Neural cell (in vitro differentiated cells): ENCODE results near the gene TBC1D2.

Experiments
- EP300 ChIP-seq: fragments of 450-650 bp; conservative IDR thresholded peaks from 2 replicates; pipeline ENCODE4 v1.6.1; 2014; ENCODE audit warnings: antibody characterized with exemption, mild to moderate bottlenecking, moderate library complexity; ENCODE audit not compliant: poor library complexity, severe bottlenecking
- EZH2 ChIP-seq: fragments of 200-600, 300-800 bp; shearing (Covaris generic), sonication (generic); IDR thresholded peaks from 2 replicates; pipeline ENCODE4 v1.6.1; 2014; ENCODE audit warnings: antibody characterized with exemption, low read length, borderline replicate concordance, mild to moderate bottlenecking; ENCODE audit not compliant: insufficient read depth, poor library complexity, severe bottlenecking
- MXI1 ChIP-seq: fragments of 450-650 bp; conservative IDR thresholded peaks from 2 replicates; pipeline ENCODE4 v1.6.1; 2014; ENCODE audit warnings: antibody characterized with exemption, mild to moderate bottlenecking; ENCODE audit not compliant: poor library complexity, severe bottlenecking
- POLR2AphosphoS5 ChIP-seq: IDR thresholded peaks from 2 replicates; pipeline ENCODE4 v1.6.1; 2012
- RAD21 ChIP-seq: fragments of 450-650 bp; conservative IDR thresholded peaks from 2 replicates; pipeline ENCODE4 v1.6.1; 2014; ENCODE audit warnings: antibody characterized with exemption, mild to moderate bottlenecking, moderate library complexity
- SMC3 ChIP-seq: fragments of 450-650 bp; conservative IDR thresholded peaks from 2 replicates; pipeline ENCODE4 v1.6.1; 2014; ENCODE audit warnings: antibody characterized with exemption, mild to moderate bottlenecking, moderate library complexity; ENCODE audit not compliant: poor library complexity
- TAF1 ChIP-seq: IDR thresholded peaks from 2 replicates; pipeline ENCODE4 v1.6.1; 2012; ENCODE audit warnings: low read depth
- TF ChIP-seq, protein P1 (sequence below): IDR thresholded peaks from 2 replicates; pipeline ENCODE4 v1.6.1; 2012; ENCODE audit warnings: borderline replicate concordance
- TF ChIP-seq, protein P2 (sequence below): fragments of 450-650 bp; IDR thresholded peaks from 2 replicates; pipeline ENCODE4 v1.5.1; 2014; ENCODE audit warnings: antibody characterized with exemption, mild to moderate bottlenecking, moderate library complexity; ENCODE audit not compliant: poor library complexity, severe bottlenecking

GRCh38 chr9:98158071-98158831, 97.2 kb downstream of the TBC1D2 start:
- TF ChIP-seq, protein P1, sequence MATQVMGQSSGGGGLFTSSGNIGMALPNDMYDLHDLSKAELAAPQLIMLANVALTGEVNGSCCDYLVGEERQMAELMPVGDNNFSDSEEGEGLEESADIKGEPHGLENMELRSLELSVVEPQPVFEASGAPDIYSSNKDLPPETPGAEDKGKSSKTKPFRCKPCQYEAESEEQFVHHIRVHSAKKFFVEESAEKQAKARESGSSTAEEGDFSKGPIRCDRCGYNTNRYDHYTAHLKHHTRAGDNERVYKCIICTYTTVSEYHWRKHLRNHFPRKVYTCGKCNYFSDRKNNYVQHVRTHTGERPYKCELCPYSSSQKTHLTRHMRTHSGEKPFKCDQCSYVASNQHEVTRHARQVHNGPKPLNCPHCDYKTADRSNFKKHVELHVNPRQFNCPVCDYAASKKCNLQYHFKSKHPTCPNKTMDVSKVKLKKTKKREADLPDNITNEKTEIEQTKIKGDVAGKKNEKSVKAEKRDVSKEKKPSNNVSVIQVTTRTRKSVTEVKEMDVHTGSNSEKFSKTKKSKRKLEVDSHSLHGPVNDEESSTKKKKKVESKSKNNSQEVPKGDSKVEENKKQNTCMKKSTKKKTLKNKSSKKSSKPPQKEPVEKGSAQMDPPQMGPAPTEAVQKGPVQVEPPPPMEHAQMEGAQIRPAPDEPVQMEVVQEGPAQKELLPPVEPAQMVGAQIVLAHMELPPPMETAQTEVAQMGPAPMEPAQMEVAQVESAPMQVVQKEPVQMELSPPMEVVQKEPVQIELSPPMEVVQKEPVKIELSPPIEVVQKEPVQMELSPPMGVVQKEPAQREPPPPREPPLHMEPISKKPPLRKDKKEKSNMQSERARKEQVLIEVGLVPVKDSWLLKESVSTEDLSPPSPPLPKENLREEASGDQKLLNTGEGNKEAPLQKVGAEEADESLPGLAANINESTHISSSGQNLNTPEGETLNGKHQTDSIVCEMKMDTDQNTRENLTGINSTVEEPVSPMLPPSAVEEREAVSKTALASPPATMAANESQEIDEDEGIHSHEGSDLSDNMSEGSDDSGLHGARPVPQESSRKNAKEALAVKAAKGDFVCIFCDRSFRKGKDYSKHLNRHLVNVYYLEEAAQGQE = no peak
- TF ChIP-seq EP300 (no peak), RAD21 (no peak), POLR2AphosphoS5 (no peak), EZH2 (no peak), MXI1 (no peak), TAF1 (no peak), SMC3 (no peak)
- TF ChIP-seq, protein P2, sequence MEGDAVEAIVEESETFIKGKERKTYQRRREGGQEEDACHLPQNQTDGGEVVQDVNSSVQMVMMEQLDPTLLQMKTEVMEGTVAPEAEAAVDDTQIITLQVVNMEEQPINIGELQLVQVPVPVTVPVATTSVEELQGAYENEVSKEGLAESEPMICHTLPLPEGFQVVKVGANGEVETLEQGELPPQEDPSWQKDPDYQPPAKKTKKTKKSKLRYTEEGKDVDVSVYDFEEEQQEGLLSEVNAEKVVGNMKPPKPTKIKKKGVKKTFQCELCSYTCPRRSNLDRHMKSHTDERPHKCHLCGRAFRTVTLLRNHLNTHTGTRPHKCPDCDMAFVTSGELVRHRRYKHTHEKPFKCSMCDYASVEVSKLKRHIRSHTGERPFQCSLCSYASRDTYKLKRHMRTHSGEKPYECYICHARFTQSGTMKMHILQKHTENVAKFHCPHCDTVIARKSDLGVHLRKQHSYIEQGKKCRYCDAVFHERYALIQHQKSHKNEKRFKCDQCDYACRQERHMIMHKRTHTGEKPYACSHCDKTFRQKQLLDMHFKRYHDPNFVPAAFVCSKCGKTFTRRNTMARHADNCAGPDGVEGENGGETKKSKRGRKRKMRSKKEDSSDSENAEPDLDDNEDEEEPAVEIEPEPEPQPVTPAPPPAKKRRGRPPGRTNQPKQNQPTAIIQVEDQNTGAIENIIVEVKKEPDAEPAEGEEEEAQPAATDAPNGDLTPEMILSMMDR = no peak
